Nephron (organoid): ENCODE data around the gene ZNF420.
"Not testable (repeated sequence)": the region's sequence is repeated elsewhere in the genome, so short reads cannot be mapped to it uniquely, and the experiment has no call there.

Source experiments
- H3K27ac Mint-ChIP-seq, 3 experiments: 2 replicates each; pipeline ENCODE4 v1.8.0; 2020; ENCODE audit warnings: mixed read lengths in 3 of 3, mild to moderate bottlenecking in 2 of 3, moderate library complexity in 1 of 3
- H3K27me3 Mint-ChIP-seq: 2 replicates; pipeline ENCODE4 v1.8.0; 2021; ENCODE audit warnings: low read depth, mild to moderate bottlenecking, moderate library complexity, mixed read lengths
- H3K36me3 Mint-ChIP-seq: 2 replicates; pipeline ENCODE4 v1.8.0; 2020; ENCODE audit warnings: low read depth, mixed read lengths
- H3K4me1 Mint-ChIP-seq: 2 replicates; pipeline ENCODE4 v1.8.0; 2020; ENCODE audit warnings: mixed read lengths
- H3K4me3 Mint-ChIP-seq, 3 experiments: 2 replicates each; pipeline ENCODE4 v1.8.0; 2020; ENCODE audit warnings: mild to moderate bottlenecking in 3 of 3, mixed read lengths in 3 of 3, moderate library complexity in 2 of 3
- H3K9me3 Mint-ChIP-seq: 2 replicates; pipeline ENCODE4 v1.8.0; 2020; ENCODE audit warnings: mixed read lengths
- TF ChIP-seq, protein P1 (sequence below), 3 experiments: fragments of 200-600 bp; sonication (generic); IDR thresholded peaks; one replicate each; pipeline ENCODE4 v1.5.0; 2021; ENCODE audit warnings: antibody characterized with exemption in 3 of 3; ENCODE audit not compliant: unreplicated experiment in 3 of 3

The ZNF420 gene

DNA sequence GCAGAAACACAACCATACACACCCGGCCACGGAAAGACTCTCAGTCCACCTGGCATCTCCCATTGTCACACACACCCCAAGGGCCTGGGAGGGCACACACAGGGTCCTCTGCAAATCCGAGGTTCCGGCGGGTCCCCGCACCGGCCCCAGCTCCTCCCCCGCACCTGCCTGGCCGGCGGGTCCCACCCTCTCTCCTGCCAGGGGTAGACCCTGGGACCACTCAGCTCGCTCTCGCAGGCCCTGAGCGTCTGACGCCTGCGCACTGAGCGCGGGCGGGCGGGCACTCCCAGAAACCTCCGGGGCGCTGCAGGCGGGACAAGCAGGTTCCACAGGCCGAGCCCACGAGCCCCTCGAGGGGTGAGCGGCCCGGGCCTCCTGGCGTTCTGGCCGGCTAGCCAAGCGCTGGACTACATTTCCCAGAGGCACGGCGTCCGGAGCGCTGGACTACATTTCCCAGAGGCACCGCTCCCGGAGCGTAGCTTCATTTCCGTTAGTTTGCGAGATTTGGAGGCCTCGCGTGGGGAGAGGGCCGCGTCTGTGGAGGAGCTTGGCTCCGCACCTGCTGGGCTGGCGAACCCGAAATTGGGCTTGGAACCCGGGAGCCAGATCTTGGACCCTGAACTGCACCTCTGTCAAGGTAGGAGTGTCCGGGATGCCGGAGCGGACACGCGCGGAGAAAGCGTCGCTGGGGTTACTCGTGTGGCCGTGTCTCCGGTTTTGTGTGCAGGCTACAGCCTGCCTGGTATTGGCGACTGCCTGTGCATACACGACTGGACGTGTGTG is at the start of gene ZNF420:
TSS of gene ZNF420 (plus strand) at position 500 of the 783 bp plus-strand sequence. CDS start 10,686 bp downstream, outside the sequence.
- Mint-ChIP-seq H3K36me3 (peaks cover 68% of the 10 kb centered on the region), H3K27me3 (no peaks in the 10 kb centered on the region), H3K9me3 (peaks cover 64% of the 10 kb centered on the region), H3K4me1 (peaks cover 10% of the 10 kb centered on the region), H3K27ac (peak within 1 kb of the TSS; percentile 92 to 96 (median 96)), H3K4me3 (peak within 1 kb of the TSS; percentile 93 to 98 (median 98))
- TF ChIP-seq, protein P1, sequence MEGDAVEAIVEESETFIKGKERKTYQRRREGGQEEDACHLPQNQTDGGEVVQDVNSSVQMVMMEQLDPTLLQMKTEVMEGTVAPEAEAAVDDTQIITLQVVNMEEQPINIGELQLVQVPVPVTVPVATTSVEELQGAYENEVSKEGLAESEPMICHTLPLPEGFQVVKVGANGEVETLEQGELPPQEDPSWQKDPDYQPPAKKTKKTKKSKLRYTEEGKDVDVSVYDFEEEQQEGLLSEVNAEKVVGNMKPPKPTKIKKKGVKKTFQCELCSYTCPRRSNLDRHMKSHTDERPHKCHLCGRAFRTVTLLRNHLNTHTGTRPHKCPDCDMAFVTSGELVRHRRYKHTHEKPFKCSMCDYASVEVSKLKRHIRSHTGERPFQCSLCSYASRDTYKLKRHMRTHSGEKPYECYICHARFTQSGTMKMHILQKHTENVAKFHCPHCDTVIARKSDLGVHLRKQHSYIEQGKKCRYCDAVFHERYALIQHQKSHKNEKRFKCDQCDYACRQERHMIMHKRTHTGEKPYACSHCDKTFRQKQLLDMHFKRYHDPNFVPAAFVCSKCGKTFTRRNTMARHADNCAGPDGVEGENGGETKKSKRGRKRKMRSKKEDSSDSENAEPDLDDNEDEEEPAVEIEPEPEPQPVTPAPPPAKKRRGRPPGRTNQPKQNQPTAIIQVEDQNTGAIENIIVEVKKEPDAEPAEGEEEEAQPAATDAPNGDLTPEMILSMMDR (IDR thresholded peaks at IDR 0.05; ENCODE audit: unreplicated experiment in 3 of 3): no peak

DNA sequence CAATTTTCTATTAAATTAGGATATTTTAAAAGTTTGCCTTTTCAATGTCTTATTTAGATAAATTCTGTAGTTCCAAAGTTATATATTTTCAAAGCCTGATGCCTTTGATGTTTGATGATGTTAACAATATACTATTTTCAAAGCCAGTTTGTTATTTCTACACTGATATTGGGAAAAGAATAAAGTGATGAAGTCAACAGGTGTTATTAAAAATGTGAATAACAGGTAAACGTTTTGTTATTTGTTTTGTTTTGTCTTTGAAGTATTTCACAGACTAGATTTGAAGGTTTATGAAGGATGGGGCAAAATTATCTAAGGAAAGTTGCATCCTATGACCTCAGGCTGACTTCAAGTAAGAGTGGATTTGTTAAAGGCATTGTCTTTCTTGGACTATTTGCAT is 33.1 kb upstream of the ZNF420 start:
- Mint-ChIP-seq H3K36me3 (no peaks in the 10 kb centered on the region), H3K27ac (no peak overlapping the region), H3K4me3 (no peak overlapping the region), H3K9me3 (peaks cover 39% of the 10 kb centered on the region), H3K27me3 (no peaks in the 10 kb centered on the region), H3K4me1 (no peaks in the 10 kb centered on the region)
- TF ChIP-seq, protein P1 (IDR thresholded peaks at IDR 0.05; ENCODE audit: unreplicated experiment in 3 of 3): no peak

DNA sequence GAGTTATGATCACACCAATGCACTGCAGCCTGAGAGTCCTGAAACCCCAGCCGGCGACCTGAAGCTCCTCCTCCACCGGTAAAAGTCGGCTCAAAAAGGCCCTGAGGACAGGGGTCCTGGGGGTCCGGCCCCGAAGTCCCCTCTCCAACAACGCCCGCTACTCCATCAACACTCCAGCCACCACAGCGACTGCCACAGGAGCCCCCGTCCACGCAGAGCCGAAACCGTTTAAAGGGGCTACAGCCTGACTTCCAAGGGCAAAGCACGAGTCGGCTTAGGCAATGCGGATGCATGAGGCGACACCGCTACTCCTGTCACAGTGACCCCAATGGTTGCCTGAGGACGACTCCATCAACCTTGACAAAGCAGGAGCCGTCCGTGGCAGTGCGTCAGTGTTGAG is 22.9 kb upstream of the ZNF420 start:
- no peak overlapping the region for H3K4me3 Mint-ChIP-seq
- H3K36me3 Mint-ChIP-seq: peaks cover 21% of the 10 kb centered on the region
- H3K9me3 Mint-ChIP-seq: peaks cover 63% of the 10 kb centered on the region
- no peak overlapping the region for H3K27ac Mint-ChIP-seq
- no peaks in the 10 kb centered on the region for H3K4me1 Mint-ChIP-seq
- no peaks in the 10 kb centered on the region for H3K27me3 Mint-ChIP-seq
- TF ChIP-seq, protein P1 (IDR thresholded peaks at IDR 0.05; ENCODE audit: unreplicated experiment in 3 of 3): no peak

DNA sequence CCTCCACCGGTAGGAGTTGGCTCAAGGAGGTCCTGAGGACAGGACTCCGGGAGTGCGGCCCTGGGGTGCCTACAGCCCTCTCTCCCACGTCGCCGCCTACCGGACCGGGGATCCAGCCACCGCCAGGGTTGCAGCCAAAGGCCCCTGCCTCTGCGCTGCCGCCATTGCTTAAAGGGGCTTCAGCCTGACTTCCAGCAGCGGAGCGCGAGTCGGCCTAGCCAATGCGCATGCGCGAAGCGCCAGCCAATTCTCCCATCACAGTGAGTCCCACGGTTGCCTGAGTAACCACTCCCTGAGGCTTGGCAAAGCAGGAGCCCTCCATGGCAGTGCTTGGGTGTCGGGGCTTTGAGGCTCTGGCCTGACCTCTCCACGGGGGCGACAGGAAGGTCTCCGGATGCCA is 21.5 kb upstream of the ZNF420 start:
- H3K27me3 Mint-ChIP-seq: no peaks in the 10 kb centered on the region
- peaks cover 19% of the 10 kb centered on the region for H3K36me3 Mint-ChIP-seq
- peaks cover 63% of the 10 kb centered on the region for H3K9me3 Mint-ChIP-seq
- H3K27ac Mint-ChIP-seq: no peak overlapping the region
- TF ChIP-seq, protein P1 (IDR thresholded peaks at IDR 0.05; ENCODE audit: unreplicated experiment in 3 of 3): no peak
- H3K4me3 Mint-ChIP-seq: no peak overlapping the region
- no peaks in the 10 kb centered on the region for H3K4me1 Mint-ChIP-seq

DNA sequence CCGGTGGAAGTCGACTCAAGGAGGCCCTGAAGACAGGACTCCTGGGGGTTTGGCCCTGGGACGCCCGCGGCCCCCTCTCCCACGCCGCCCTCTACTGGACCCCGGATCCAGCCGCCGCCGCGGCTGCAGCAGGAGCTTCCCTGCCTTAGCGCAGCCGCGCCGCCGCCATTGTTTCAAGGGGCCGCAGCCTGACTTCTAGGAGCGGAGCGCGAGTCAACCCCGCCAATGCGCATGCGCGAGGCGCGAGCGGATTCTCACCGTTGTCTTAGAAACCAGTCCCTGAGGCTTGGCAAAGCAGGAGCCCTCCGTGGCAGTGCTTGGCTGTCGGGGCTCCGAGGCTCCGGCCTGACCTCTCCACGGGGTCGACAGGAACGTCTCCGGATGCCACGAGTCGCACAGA is 19.1 kb upstream of the ZNF420 start:
- H3K27me3 Mint-ChIP-seq: no peaks in the 10 kb centered on the region
- no peaks in the 10 kb centered on the region for H3K4me1 Mint-ChIP-seq
- TF ChIP-seq, protein P1 (IDR thresholded peaks at IDR 0.05; ENCODE audit: unreplicated experiment in 3 of 3): no peak
- H3K9me3 Mint-ChIP-seq: peaks cover 66% of the 10 kb centered on the region
- no peak overlapping the region for H3K4me3 Mint-ChIP-seq
- no peak overlapping the region for H3K27ac Mint-ChIP-seq
- peaks cover 18% of the 10 kb centered on the region for H3K36me3 Mint-ChIP-seq

DNA sequence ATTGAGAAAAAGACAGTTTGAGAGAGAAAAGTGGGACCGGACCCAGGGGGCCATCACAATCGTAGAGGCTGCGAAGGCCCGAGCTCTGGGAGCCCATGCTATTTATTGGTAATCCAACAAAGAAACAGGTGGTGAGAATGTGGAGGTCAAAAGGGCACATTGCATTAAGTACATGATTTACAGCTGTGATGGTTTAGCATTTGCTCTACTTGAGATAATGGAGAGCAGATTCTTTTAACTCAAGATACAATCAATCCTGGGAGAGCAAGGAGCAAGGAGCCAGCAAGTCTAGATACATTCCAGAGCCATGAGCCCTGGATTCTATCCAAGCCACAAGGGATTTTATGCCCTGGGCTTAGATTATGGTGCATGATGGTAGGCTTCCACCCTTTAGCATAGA is 13.3 kb upstream of the ZNF420 start:
- not testable (repeated sequence) for H3K36me3 Mint-ChIP-seq, H3K27ac Mint-ChIP-seq, H3K27me3 Mint-ChIP-seq, H3K4me1 Mint-ChIP-seq, H3K4me3 Mint-ChIP-seq
- H3K9me3 Mint-ChIP-seq: peaks cover 67% of the 10 kb centered on the region
